Colon (tissue), 2 donors: ENCODE measurements around the gene C1QTNF1.

ENCODE experiments used
- FAIRE-seq: peaks from 2 replicates; lab custom pipeline; 2012; peaks lifted over from hg19 to GRCh38; lab: Jason Lieb, UNC
- donor health status: control.
- donor health status: control.

C1QTNF1 gene, protein sequence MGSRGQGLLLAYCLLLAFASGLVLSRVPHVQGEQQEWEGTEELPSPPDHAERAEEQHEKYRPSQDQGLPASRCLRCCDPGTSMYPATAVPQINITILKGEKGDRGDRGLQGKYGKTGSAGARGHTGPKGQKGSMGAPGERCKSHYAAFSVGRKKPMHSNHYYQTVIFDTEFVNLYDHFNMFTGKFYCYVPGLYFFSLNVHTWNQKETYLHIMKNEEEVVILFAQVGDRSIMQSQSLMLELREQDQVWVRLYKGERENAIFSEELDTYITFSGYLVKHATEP

GRCh38 chr17:79023886-79024771 lies at the start of gene C1QTNF1:
C1QTNF1 (plus strand) TSS chr17:79024169; CDS start chr17:79043969, 19,800 bp downstream.
- FAIRE-seq: no peak

GRCh38 chr17:78974635-78975591 lies 49.1 kb upstream of the C1QTNF1 start:
- FAIRE-seq: no peak

DNA sequence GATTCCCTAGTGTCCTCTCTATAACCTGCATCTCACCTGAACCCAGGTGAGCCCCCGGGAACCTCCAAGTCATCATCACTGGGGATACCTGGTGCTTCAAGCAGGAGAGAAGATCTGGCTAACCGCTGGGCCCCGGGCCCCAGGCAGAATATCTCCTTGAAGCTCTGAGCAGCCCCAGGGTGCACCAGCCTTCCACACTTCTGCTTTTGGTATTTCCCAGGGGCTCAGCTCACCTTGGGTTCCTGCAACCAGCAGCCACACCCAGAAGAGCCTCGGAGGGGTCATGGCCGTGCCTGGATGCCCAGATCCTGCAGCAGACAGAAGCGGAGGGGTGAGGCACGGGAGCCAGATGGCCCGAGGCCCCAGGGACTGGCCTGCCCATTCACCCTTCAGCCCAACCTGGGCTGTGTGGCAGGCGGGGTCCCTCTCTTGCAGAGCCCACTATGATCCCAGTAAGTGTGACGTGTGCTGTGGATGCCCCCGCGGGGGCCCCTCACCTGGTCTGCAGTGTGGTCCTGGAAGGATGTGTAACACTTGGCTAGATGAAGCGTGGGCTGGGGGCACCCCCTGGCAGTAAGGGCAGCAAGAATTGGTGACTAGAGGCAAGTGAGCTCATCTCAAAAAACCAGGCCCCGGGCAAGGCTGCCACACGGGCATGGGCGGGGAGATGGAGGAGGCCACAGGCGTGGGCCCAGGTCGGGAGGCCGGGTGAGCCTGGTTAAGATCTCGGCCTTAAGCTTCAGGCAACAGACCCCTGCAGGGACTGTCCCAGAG lies 46.9 kb upstream of the C1QTNF1 start:
- FAIRE-seq: no peak

GRCh38 chr17:78977681-78977943 lies 46.4 kb upstream of the C1QTNF1 start:
- FAIRE-seq: no peak

- FAIRE-seq: no peak
These were observed 45.7 kb upstream of the C1QTNF1 start for GRCh38 chr17:78977997-78978973.

- FAIRE-seq: no peak
These were observed 44.0 kb upstream of the C1QTNF1 start, which contains the start of gene LGALS3BP for GRCh38 chr17:78979780-78980623. LGALS3BP (minus strand) TSS chr17:78979923; CDS start chr17:78977191, 2,732 bp downstream.

DNA sequence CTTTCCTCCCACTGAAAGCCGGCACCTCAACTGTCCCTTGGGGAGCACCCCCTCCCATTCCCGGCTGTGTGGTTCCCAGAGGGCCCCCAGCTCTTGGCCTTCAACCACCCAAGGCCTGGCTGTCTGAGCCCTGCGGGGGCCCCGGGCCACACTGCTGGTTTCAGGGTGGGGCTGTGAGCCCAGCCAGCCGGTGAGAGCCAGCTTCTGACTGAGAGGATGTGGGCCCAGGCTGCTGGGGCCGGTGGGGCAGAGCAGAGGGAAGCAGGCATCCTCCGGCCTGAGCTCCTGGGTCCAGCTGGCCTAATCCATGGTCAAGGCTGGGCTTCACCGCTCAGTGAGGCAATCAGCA lies 43.4 kb upstream of the C1QTNF1 start:
- no peak for FAIRE-seq

- no peak for FAIRE-seq
These were observed 42.7 kb upstream of the C1QTNF1 start for GRCh38 chr17:78981010-78981888.

- no peak for FAIRE-seq
These were observed 38.6 kb upstream of the C1QTNF1 start for GRCh38 chr17:78985395-78985794.

DNA sequence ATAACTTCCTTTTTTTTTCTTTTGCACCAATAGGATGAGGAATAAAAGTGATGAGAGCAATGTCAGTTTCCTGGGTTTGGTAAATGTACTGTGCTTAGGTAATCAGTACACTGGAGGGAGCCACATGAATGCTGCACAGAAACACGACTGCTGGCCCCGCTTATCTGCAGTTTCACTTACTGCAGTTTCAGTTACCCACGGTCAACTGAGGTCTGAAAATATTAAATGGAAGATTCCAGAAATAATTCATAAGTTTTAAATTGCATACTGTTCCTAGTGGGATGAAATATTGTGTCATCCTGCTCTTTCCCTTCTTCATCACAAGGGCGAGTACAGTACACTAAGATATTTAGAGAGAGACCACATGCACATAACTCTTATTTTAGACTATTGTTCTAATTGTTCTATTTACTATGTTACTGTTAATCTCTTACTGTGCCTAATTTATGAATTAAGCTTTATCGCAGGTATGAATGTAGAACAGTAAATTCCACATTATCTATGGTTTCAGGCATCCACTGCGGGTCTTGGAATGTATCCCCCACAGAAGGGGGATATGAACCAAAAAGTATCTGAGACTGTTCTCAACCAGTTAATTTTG lies 37.8 kb upstream of the C1QTNF1 start:
- no peak for FAIRE-seq

DNA sequence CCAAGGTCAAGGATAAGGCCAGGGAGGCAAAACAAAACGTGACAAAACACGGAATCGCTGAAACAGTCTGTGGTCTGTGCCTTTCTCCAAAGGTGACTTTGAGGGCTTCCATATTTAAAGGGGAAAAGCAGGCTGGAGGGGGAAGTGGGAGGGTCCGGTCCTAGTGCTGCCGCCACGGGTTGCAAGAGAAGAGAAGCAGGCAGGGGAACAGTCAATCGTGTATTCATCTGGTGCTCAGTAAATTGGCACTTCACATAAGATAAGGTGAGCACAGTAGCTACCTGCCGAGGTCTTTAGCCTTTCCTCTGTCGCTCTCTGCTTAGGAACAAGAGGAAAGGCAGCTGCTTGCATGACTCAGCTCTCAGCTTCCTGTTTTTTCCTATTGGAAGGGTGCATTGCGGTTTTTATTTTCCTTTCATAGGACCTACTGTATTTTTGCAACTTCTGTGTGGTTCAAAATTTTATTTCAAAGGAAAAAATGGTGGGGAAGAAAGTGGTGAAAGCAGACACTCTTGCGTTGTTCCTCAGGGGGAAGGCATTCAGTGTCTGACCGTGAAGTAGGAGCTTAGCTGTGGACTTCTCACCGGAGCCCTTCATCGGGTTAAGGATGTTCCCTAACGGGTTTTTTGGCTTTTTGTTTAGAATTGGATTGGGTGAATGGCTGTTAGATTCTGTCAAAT lies 37.2 kb upstream of the C1QTNF1 start:
- no peak for FAIRE-seq

GRCh38 chr17:78988152-78988551 lies 35.8 kb upstream of the C1QTNF1 start:
- no peak for FAIRE-seq

DNA sequence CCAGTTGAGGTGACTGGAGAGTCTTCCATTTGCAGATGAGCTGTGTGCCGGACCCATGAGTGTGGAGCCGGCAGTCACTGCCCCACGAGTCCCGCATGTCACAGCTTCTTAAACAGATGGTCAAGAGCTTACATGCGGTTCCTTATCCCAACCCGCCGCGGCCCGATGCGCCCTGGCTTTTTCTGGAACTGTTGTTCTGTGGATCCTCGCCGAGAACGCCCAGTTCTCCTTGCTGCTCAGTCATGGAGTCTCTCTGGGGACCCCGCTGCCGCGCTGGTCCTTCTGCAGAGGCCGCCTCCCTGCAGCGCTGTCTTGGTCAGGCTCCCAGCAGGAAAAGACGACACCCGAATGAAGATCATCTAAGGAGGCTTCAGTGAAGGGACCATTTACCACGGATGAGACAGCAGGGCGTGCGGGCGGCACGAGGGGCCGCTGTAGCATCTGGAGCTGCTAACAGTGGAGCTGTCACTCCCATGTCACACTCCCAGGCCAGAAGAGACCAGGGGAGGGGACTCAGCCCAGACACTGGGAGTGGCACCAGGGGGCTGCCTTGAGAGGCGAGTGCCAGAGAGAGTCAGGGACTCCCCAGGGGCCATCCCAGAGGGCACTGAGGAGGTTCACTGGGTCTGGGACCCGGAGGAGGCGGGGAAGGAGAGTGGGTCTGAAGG lies 33.5 kb upstream of the C1QTNF1 start:
- no peak for FAIRE-seq

DNA sequence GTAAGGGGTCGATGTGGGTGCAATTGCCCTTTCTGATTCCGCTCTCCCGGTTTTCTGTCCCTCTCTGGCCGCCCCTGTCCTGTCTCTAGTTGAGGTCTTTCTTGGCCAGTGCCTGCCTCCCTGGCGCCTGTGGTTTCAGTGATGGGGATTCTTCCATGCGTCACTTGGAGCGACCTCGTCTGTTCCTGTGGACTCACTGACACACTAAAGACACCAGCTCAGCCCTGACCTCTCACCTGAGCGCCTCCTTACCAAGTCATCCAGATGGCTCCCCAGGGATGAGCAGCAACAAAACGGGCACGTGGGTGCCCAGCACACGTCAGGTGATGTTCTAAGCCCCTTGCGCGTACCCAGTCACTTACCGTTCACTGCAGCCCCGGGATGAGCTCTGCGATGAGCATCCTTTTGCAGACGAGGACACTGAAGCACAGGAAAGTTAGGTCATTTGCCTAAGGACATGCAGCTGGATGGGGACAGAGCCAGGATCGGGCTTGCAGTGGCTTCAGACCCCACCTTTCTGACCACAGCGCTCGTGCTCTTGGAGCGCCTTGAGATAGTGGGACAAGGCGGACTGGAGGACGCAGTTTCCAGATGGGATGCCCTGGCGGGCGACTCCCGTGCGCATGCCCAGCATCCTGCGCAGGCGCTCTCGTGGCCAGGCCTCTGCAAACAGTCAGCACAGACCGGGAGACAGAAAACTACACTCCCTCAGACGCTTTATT lies 32.8 kb upstream of the C1QTNF1 start:
- no peak for FAIRE-seq

DNA sequence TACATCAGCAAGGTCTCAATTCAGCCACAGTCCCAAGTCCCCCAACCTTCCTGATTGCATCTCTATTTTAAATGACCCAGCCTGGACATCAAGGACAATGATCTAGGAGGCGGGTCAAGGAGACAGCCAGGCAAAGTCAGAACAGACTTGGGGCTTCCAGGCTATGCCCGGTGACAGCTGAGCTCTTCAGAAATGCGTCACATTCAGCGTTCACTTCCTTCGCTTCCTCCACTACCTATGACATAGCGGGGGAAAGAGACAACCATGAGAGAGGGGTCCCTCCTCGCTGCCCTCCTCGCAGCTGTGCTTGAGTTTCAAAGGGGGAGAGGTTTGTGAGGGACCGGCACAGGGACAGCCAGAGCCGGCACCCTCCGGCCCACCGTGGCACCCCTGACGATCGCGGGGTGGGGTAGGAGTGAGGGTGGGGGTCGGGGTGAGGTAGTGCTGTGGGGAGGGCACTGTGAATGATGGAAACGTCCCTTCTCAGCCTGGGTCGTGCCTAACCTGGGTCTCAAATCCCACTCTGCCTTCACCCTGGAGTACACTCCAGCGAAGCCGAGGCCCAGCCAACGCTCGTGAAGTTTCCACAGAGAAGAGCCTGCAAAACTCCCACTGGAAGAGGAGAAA lies 31.9 kb upstream of the C1QTNF1 start:
- no peak for FAIRE-seq
